ENCODE measurements around the gene ZBTB44.

- no peak for TF ChIP-seq POLR2A (IDR thresholded peaks at IDR 0.05; ENCODE audit: low read depth, low read length)
- TF ChIP-seq TAF1 (IDR thresholded peaks at IDR 0.05; ENCODE audit: borderline replicate concordance, low read depth, low read length), result no peak
These were observed 5.8 kb downstream of the ZBTB44 start for GRCh38 chr11:130308886-130309285.

All from GM12892 (cell line).